ENCODE results near the gene TMEM218.

Gene TMEM218

DNA sequence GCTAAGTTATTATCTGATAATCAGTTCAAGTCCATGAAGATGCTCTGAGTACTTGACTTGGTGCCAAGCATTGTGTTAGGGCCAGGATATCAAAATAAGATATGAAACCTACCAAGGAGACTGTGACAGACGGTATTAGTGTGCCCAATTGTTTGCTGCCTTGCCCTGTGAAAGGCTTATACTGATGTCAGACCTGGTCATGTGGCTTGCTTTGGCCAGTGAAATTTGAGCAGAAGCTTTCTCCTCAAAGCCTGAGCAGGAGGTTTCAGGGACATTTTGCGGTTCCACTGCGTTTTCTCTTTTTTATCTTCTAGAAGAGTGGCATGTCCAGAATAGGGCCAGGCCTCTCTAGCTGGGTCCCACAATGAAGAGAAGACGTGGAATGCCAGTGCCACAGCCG lies 37.3 kb upstream of the TMEM218 start:
- H2BK120ac ChIP-seq (ENCODE audit: insufficient read depth, low read length, poor library complexity): no peak overlapping the region
- DNase-seq: no peak
- no peaks in the 10 kb centered on the region for H3K4me1 ChIP-seq (ENCODE audit: control insufficient read depth in 1 of 2, insufficient read depth in 2 of 2, low read length in 2 of 2)
- no peak overlapping the region for H3K14ac ChIP-seq (ENCODE audit: low read length)
- H3K4me2 ChIP-seq (ENCODE audit: low read length): no peak overlapping the region
- H3K9ac ChIP-seq (ENCODE audit: low read length): no peak overlapping the region
- H3K4me3 ChIP-seq (ENCODE audit: low read depth, low read length): no peak overlapping the region
- no peaks in the 10 kb centered on the region for H3K79me1 ChIP-seq (ENCODE audit: low read length)
- H3K18ac ChIP-seq (ENCODE audit: low read length): no peak overlapping the region
- no peaks in the 10 kb centered on the region for H3K36me3 ChIP-seq (ENCODE audit: control insufficient read depth in 1 of 2, insufficient read depth in 2 of 2, low read length in 2 of 2)
- no peak overlapping the region for H4K12ac ChIP-seq (ENCODE audit: low read depth, low read length)
- H3K79me2 ChIP-seq (ENCODE audit: control insufficient read depth, insufficient read depth, low read length, poor library complexity): no peaks in the 10 kb centered on the region
- H2AFZ ChIP-seq (ENCODE audit: insufficient read depth, low read length, poor library complexity): no peak overlapping the region
- no peak overlapping the region for H3K23ac ChIP-seq (ENCODE audit: low read length)
- no peak overlapping the region for H3K4ac ChIP-seq (ENCODE audit: low read depth, low read length)
- H2AK5ac ChIP-seq (ENCODE audit: low read length): no peak overlapping the region
- no peak overlapping the region for H4K91ac ChIP-seq (ENCODE audit: low read depth, low read length)
- no peak overlapping the region for H4K8ac ChIP-seq (ENCODE audit: low read depth, low read length)
- H3K27me3 ChIP-seq (ENCODE audit: insufficient read depth, low read length): no peaks in the 10 kb centered on the region
- no peak overlapping the region for H2BK5ac ChIP-seq (ENCODE audit: low read depth, low read length, poor library complexity)
- H2BK12ac ChIP-seq (ENCODE audit: low read length): no peak overlapping the region
- H3K27ac ChIP-seq (ENCODE audit: low read depth, low read length): no peak overlapping the region
- WGBS (ENCODE audit: extremely low coverage, insufficient coverage, insufficient read length): no CpG with 5 or more reads among the region's 5 CpGs
- no peaks in the 10 kb centered on the region for H3K9me3 ChIP-seq (ENCODE audit: insufficient read depth, low read depth, low read length)

DNA sequence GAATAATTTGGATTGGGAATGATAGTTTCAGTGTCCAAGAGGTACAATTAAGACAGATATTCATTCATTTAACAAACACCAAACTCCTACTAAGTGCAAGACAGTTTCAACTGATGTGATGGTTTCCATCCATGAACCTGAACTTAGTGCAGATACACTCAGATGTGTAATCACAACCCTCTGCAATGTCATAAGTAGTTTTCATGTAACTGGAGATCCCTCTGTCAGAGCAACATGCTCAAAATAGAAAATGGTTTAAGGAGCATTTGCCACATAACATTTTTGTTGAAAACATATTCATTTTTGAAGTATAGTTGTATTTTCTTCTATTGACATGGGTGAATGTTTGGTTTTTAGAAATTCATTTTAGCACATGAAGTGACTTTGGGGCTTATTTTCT lies 36.6 kb upstream of the TMEM218 start:
- no peaks in the 10 kb centered on the region for H3K9me3 ChIP-seq (ENCODE audit: insufficient read depth, low read depth, low read length)
- H3K4ac ChIP-seq (ENCODE audit: low read depth, low read length): no peak overlapping the region
- no peaks in the 10 kb centered on the region for H3K79me1 ChIP-seq (ENCODE audit: low read length)
- DNase-seq: no peak
- H4K8ac ChIP-seq (ENCODE audit: low read depth, low read length): no peak overlapping the region
- H3K14ac ChIP-seq (ENCODE audit: low read length): no peak overlapping the region
- H3K4me3 ChIP-seq (ENCODE audit: low read depth, low read length): no peak overlapping the region
- no peak overlapping the region for H3K4me2 ChIP-seq (ENCODE audit: low read length)
- H2AK5ac ChIP-seq (ENCODE audit: low read length): no peak overlapping the region
- H2BK5ac ChIP-seq (ENCODE audit: low read depth, low read length, poor library complexity): no peak overlapping the region
- H2AFZ ChIP-seq (ENCODE audit: insufficient read depth, low read length, poor library complexity): no peak overlapping the region
- no peak overlapping the region for H3K18ac ChIP-seq (ENCODE audit: low read length)
- H3K4me1 ChIP-seq (ENCODE audit: control insufficient read depth in 1 of 2, insufficient read depth in 2 of 2, low read length in 2 of 2): no peaks in the 10 kb centered on the region
- H2BK12ac ChIP-seq (ENCODE audit: low read length): no peak overlapping the region
- H3K27me3 ChIP-seq (ENCODE audit: insufficient read depth, low read length): no peaks in the 10 kb centered on the region
- no peak overlapping the region for H3K27ac ChIP-seq (ENCODE audit: low read depth, low read length)
- no peaks in the 10 kb centered on the region for H3K36me3 ChIP-seq (ENCODE audit: control insufficient read depth in 1 of 2, insufficient read depth in 2 of 2, low read length in 2 of 2)
- H3K9ac ChIP-seq (ENCODE audit: low read length): no peak overlapping the region
- no peak overlapping the region for H4K91ac ChIP-seq (ENCODE audit: low read depth, low read length)
- H2BK120ac ChIP-seq (ENCODE audit: insufficient read depth, low read length, poor library complexity): no peak overlapping the region
- H3K23ac ChIP-seq (ENCODE audit: low read length): no peak overlapping the region
- no peak overlapping the region for H4K12ac ChIP-seq (ENCODE audit: low read depth, low read length)
- H3K79me2 ChIP-seq (ENCODE audit: control insufficient read depth, insufficient read depth, low read length, poor library complexity): no peaks in the 10 kb centered on the region

- Histone ChIP-seq H3K9ac (ENCODE audit: low read length) (no peak overlapping the region), H3K4me1 (ENCODE audit: control insufficient read depth in 1 of 2, insufficient read depth in 2 of 2, low read length in 2 of 2) (no peaks in the 10 kb centered on the region), H2BK5ac (ENCODE audit: low read depth, low read length, poor library complexity) (no peak overlapping the region), H3K23ac (ENCODE audit: low read length) (no peak overlapping the region), H3K27ac (ENCODE audit: low read depth, low read length) (no peak overlapping the region), H4K12ac (ENCODE audit: low read depth, low read length) (no peak overlapping the region), H3K14ac (ENCODE audit: low read length) (no peak overlapping the region), H3K4me2 (ENCODE audit: low read length) (no peak overlapping the region), H3K79me1 (ENCODE audit: low read length) (no peaks in the 10 kb centered on the region), H2AFZ (ENCODE audit: insufficient read depth, low read length, poor library complexity) (no peak overlapping the region), H3K79me2 (ENCODE audit: control insufficient read depth, insufficient read depth, low read length, poor library complexity) (no peaks in the 10 kb centered on the region), H2BK120ac (ENCODE audit: insufficient read depth, low read length, poor library complexity) (no peak overlapping the region), H4K8ac (ENCODE audit: low read depth, low read length) (no peak overlapping the region), H3K4me3 (ENCODE audit: low read depth, low read length) (no peak overlapping the region), H4K91ac (ENCODE audit: low read depth, low read length) (no peak overlapping the region), H2AK5ac (ENCODE audit: low read length) (no peak overlapping the region), H3K9me3 (ENCODE audit: insufficient read depth, low read depth, low read length) (no peaks in the 10 kb centered on the region), H2BK12ac (ENCODE audit: low read length) (no peak overlapping the region), H3K36me3 (ENCODE audit: control insufficient read depth in 1 of 2, insufficient read depth in 2 of 2, low read length in 2 of 2) (no peaks in the 10 kb centered on the region), H3K27me3 (ENCODE audit: insufficient read depth, low read length) (no peaks in the 10 kb centered on the region), H3K18ac (ENCODE audit: low read length) (no peak overlapping the region), H3K4ac (ENCODE audit: low read depth, low read length) (no peak overlapping the region)
- DNase-seq: no peak
- WGBS (ENCODE audit: extremely low coverage, insufficient coverage, insufficient read length): no CpG with 5 or more reads among the region's 6 CpGs
Observed at GRCh38 chr11:125147280-125147679, 35.9 kb upstream of the TMEM218 start.

- Histone ChIP-seq H3K4me2 (ENCODE audit: low read length) (no peak overlapping the region), H4K8ac (ENCODE audit: low read depth, low read length) (no peak overlapping the region), H2AK5ac (ENCODE audit: low read length) (no peak overlapping the region), H3K79me2 (ENCODE audit: control insufficient read depth, insufficient read depth, low read length, poor library complexity) (no peaks in the 10 kb centered on the region), H3K36me3 (ENCODE audit: control insufficient read depth in 1 of 2, insufficient read depth in 2 of 2, low read length in 2 of 2) (no peaks in the 10 kb centered on the region), H3K18ac (ENCODE audit: low read length) (no peak overlapping the region), H3K9ac (ENCODE audit: low read length) (no peak overlapping the region), H3K4me1 (ENCODE audit: control insufficient read depth in 1 of 2, insufficient read depth in 2 of 2, low read length in 2 of 2) (no peaks in the 10 kb centered on the region), H2BK120ac (ENCODE audit: insufficient read depth, low read length, poor library complexity) (no peak overlapping the region), H2BK5ac (ENCODE audit: low read depth, low read length, poor library complexity) (no peak overlapping the region), H3K4me3 (ENCODE audit: low read depth, low read length) (no peak overlapping the region), H3K27ac (ENCODE audit: low read depth, low read length) (no peak overlapping the region), H2AFZ (ENCODE audit: insufficient read depth, low read length, poor library complexity) (no peak overlapping the region), H3K23ac (ENCODE audit: low read length) (no peak overlapping the region), H3K14ac (ENCODE audit: low read length) (no peak overlapping the region), H3K79me1 (ENCODE audit: low read length) (no peaks in the 10 kb centered on the region), H3K9me3 (ENCODE audit: insufficient read depth, low read depth, low read length) (no peaks in the 10 kb centered on the region), H3K4ac (ENCODE audit: low read depth, low read length) (no peak overlapping the region), H4K12ac (ENCODE audit: low read depth, low read length) (no peak overlapping the region), H2BK12ac (ENCODE audit: low read length) (no peak overlapping the region), H4K91ac (ENCODE audit: low read depth, low read length) (no peak overlapping the region), H3K27me3 (ENCODE audit: insufficient read depth, low read length) (no peaks in the 10 kb centered on the region)
- WGBS (ENCODE audit: extremely low coverage, insufficient coverage, insufficient read length): no CpG with 5 or more reads among the region's 1 CpG
- DNase-seq: no peak
Observed at GRCh38 chr11:125146232-125146631, 34.8 kb upstream of the TMEM218 start.

Data from trophoblast cell (in vitro differentiated cells and primary cell).